H1 (cell line): ENCODE data around the gene NEDD1. TPM values are rescaled to one million over a fixed set of nuclear protein-coding genes. Genes with fewer than 3 reads are reported as not detected.
A peak's percentile ranks its signal among the peaks of the same experiment; 100 is the strongest.

Experiments
- BCL11A ChIP-seq, 2 experiments: IDR thresholded peaks; one replicate each; pipeline ENCODE4 v1.6.1; 2011; ENCODE audit warnings: low read depth in 2 of 2, low read length in 2 of 2, mild to moderate bottlenecking in 2 of 2
- BRCA1 ChIP-seq: IDR thresholded peaks from 2 replicates; pipeline ENCODE4 v1.6.1; 2012; ENCODE audit warnings: low read depth, low read length, improper control_type of control experiment
- CTCF ChIP-seq, 3 experiments: IDR thresholded peaks; 1 replicate in 2 of 3; 2 replicates in 1 of 3; pipeline versions ENCODE4 v1.5.1 to v1.6.1; 2011; ENCODE audit warnings: low read length in 3 of 3, mild to moderate bottlenecking in 3 of 3, inconsistent platforms in 2 of 3, low read depth in 1 of 3, moderate library complexity in 1 of 3; ENCODE audit not compliant: insufficient read depth in 1 of 3; ENCODE audit errors: control extremely low read depth in 1 of 3
- GABPA ChIP-seq: IDR thresholded peaks from 2 replicates; pipeline ENCODE4 v1.6.1; 2011; ENCODE audit warnings: mild to moderate bottlenecking, low read length, moderate library complexity, borderline replicate concordance; ENCODE audit not compliant: insufficient read depth
- ZNF274 ChIP-seq: IDR thresholded peaks from 2 replicates; pipeline ENCODE4 v1.7.0; 2012; ENCODE audit warnings: low read length, borderline replicate concordance; ENCODE audit errors: extremely low read depth
- polyA plus RNA-seq, 7 experiments: library from polyadenylated mRNA; depleted of rRNA in 3 of 7; stranded (reverse) in 5 of 7; unstranded in 2 of 7; fragments of >200 nt in 5 of 7; fragments of 200-250 nt in 2 of 7; gene quantifications; 1 replicate in 5 of 7; 2 replicates in 1 of 7; 4 replicates in 1 of 7; pipeline versions ENCODE4 v1.2.1 to v1.2.3, GENCODE V29; 2011 to 2013; ENCODE audit warnings: missing spikeins in 2 of 7, mixed read lengths in 2 of 7
- total RNA-seq: library from RNA; stranded (reverse); fragmentation: NEBNext Ultra II Directional; extraction: Animal tissue kit (Norgen Biotek cat#: 25700); gene quantifications from 2 replicates; pipeline ENCODE4 v1.2.1, GENCODE V29; 2021
- TF ChIP-seq, protein P1 (sequence below): fragments of 300-600 bp; sonication (generic); IDR thresholded peaks from 2 replicates; pipeline ENCODE4 v1.7.1; 2012; ENCODE audit warnings: low read length, moderate library complexity, mild to moderate bottlenecking, inconsistent platforms; ENCODE audit not compliant: insufficient replicate concordance

The NEDD1 gene
- total and polyA plus RNA-seq, 2 of the 8 experiments (the other 6 are each of a cell fraction or from before 2014, with no cell fraction given): 9.0 to 26.6 TPM

DNA sequence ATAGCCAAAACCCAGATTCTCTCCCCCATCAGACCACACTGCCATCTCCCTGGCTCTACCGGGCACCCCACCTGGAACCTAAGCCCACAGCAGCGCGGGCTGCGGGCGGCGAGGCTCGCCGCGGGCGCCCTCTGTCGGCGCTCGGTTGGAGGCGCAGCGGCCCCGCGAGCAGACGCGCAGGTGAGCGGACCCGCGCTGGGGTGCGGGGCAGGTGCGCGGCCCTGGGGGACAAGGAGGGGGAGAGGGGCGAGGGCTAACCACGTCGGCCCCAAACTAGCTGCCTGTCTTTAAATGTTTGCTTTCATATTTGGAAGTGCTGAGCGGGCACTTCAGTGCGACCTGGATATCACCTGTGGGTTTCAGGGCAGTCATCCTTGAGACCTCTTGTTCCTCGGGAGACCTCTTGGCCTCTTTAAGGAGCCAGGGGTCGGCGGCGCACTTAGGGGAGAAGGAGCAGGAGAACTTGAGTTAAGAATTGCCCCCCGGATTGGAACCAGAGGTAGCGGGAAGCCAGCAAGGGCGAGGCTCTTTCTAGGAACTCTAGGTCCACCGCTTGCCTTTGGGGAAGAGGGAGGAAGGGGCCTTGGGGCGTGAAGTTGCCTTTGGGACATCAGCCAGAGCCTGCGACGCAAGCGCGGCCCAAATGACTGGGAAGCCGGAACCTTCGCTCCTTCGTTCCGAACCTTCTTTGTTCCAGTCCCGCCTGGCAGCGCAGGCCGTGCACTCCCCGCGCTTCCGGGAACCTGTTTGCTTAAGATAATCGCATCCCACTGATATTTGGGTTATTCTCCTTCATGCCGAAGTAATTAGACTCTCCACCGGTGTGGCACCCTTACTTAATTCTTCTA is 78.7 kb downstream of the NEDD1 start (continued):
- TF ChIP-seq, protein P1, sequence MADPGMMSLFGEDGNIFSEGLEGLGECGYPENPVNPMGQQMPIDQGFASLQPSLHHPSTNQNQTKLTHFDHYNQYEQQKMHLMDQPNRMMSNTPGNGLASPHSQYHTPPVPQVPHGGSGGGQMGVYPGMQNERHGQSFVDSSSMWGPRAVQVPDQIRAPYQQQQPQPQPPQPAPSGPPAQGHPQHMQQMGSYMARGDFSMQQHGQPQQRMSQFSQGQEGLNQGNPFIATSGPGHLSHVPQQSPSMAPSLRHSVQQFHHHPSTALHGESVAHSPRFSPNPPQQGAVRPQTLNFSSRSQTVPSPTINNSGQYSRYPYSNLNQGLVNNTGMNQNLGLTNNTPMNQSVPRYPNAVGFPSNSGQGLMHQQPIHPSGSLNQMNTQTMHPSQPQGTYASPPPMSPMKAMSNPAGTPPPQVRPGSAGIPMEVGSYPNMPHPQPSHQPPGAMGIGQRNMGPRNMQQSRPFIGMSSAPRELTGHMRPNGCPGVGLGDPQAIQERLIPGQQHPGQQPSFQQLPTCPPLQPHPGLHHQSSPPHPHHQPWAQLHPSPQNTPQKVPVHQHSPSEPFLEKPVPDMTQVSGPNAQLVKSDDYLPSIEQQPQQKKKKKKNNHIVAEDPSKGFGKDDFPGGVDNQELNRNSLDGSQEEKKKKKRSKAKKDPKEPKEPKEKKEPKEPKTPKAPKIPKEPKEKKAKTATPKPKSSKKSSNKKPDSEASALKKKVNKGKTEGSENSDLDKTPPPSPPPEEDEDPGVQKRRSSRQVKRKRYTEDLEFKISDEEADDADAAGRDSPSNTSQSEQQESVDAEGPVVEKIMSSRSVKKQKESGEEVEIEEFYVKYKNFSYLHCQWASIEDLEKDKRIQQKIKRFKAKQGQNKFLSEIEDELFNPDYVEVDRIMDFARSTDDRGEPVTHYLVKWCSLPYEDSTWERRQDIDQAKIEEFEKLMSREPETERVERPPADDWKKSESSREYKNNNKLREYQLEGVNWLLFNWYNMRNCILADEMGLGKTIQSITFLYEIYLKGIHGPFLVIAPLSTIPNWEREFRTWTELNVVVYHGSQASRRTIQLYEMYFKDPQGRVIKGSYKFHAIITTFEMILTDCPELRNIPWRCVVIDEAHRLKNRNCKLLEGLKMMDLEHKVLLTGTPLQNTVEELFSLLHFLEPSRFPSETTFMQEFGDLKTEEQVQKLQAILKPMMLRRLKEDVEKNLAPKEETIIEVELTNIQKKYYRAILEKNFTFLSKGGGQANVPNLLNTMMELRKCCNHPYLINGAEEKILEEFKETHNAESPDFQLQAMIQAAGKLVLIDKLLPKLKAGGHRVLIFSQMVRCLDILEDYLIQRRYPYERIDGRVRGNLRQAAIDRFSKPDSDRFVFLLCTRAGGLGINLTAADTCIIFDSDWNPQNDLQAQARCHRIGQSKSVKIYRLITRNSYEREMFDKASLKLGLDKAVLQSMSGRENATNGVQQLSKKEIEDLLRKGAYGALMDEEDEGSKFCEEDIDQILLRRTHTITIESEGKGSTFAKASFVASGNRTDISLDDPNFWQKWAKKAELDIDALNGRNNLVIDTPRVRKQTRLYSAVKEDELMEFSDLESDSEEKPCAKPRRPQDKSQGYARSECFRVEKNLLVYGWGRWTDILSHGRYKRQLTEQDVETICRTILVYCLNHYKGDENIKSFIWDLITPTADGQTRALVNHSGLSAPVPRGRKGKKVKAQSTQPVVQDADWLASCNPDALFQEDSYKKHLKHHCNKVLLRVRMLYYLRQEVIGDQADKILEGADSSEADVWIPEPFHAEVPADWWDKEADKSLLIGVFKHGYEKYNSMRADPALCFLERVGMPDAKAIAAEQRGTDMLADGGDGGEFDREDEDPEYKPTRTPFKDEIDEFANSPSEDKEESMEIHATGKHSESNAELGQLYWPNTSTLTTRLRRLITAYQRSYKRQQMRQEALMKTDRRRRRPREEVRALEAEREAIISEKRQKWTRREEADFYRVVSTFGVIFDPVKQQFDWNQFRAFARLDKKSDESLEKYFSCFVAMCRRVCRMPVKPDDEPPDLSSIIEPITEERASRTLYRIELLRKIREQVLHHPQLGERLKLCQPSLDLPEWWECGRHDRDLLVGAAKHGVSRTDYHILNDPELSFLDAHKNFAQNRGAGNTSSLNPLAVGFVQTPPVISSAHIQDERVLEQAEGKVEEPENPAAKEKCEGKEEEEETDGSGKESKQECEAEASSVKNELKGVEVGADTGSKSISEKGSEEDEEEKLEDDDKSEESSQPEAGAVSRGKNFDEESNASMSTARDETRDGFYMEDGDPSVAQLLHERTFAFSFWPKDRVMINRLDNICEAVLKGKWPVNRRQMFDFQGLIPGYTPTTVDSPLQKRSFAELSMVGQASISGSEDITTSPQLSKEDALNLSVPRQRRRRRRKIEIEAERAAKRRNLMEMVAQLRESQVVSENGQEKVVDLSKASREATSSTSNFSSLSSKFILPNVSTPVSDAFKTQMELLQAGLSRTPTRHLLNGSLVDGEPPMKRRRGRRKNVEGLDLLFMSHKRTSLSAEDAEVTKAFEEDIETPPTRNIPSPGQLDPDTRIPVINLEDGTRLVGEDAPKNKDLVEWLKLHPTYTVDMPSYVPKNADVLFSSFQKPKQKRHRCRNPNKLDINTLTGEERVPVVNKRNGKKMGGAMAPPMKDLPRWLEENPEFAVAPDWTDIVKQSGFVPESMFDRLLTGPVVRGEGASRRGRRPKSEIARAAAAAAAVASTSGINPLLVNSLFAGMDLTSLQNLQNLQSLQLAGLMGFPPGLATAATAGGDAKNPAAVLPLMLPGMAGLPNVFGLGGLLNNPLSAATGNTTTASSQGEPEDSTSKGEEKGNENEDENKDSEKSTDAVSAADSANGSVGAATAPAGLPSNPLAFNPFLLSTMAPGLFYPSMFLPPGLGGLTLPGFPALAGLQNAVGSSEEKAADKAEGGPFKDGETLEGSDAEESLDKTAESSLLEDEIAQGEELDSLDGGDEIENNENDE: no peak
- no peak for TF ChIP-seq ZNF274
- TF ChIP-seq CTCF (IDR thresholded peaks at IDR 0.05; ENCODE audit: control extremely low read depth in 1 of 3, insufficient read depth in 1 of 3, low read depth in 1 of 3, low read length in 3 of 3): peak; percentile 83 to 97 (median 83)
- TF ChIP-seq BCL11A (IDR thresholded peaks at IDR 0.05; ENCODE audit: low read depth in 2 of 2, low read length in 2 of 2): no peak
- TF ChIP-seq GABPA: 0 out of 2 replicates have a peak, but pooled peaks have one; percentile 14
- TF ChIP-seq BRCA1: no peak
